LoVo (cell line): ENCODE measurements around the gene TSC22D3.
"Not testable (repeated sequence)": the region's sequence is repeated elsewhere in the genome, so short reads cannot be mapped to it uniquely, and the experiment has no call there.

Experiments used
- DNase-seq: peaks from one replicate; pipeline ENCODE4 v3.0.0-alpha.2; 2016; ENCODE audit warnings: low spot score

The TSC22D3 gene

GRCh38 chrX:107682256-107682655 lies 93.3 kb downstream of the TSC22D3 start:
- no peak for DNase-seq

GRCh38 chrX:107678957-107679740 lies 96.4 kb downstream of the TSC22D3 start:
- DNase-seq, result no peak

GRCh38 chrX:107677909-107678308 lies 97.7 kb downstream of the TSC22D3 start:
- DNase-seq, result no peak

GRCh38 chrX:107677501-107677901 lies 98.1 kb downstream of the TSC22D3 start:
- no peak for DNase-seq

GRCh38 chrX:107676559-107677378 lies 98.8 kb downstream of the TSC22D3 start:
- peak; percentile 76 for DNase-seq

- DNase-seq, result no peak
These were observed 99.6 kb downstream of the TSC22D3 start for GRCh38 chrX:107675823-107676555.

- no peak for DNase-seq
These were observed 100.3 kb downstream of the TSC22D3 start for GRCh38 chrX:107675365-107675654.

GRCh38 chrX:107674480-107675364 lies 100.9 kb downstream of the TSC22D3 start:
- DNase-seq, result no peak

GRCh38 chrX:107673933-107674479 lies 101.6 kb downstream of the TSC22D3 start:
- DNase-seq, result no peak

GRCh38 chrX:107673431-107673830 lies 102.2 kb downstream of the TSC22D3 start:
- no peak for DNase-seq

GRCh38 chrX:107672955-107673378 lies 102.6 kb downstream of the TSC22D3 start:
- DNase-seq, result peak; percentile 23

GRCh38 chrX:107671256-107671655 lies 104.3 kb downstream of the TSC22D3 start:
- not testable (repeated sequence) for DNase-seq

- DNase-seq, result no peak
These were observed 105.5 kb downstream of the TSC22D3 start for GRCh38 chrX:107669885-107670628.

GRCh38 chrX:107669261-107669660 lies 106.3 kb downstream of the TSC22D3 start:
- DNase-seq, result no peak

GRCh38 chrX:107668710-107669109 lies 106.9 kb downstream of the TSC22D3 start:
- not testable (repeated sequence) for DNase-seq

- DNase-seq, result no peak
These were observed 108.2 kb downstream of the TSC22D3 start for GRCh38 chrX:107667426-107667825.

- no peak for DNase-seq
These were observed 108.7 kb downstream of the TSC22D3 start for GRCh38 chrX:107666931-107667330.
